ENCODE measurements around the gene FABP3. TPM values are rescaled to one million over a fixed set of nuclear protein-coding genes. Genes with fewer than 3 reads are reported as not detected.

The FABP3 gene
- total RNA-seq, 3 donors from 2014 or later (not counting 1 experiment from before 2014, with no cell fraction given) = not detected

- H3K36me3 ChIP-seq (ENCODE audit: control insufficient read depth, insufficient read depth, low read length) = peaks cover 2% of the 10 kb centered on the region
- H3K4me3 ChIP-seq (ENCODE audit: low read length) = no peak overlapping the region
- H3K27me3 ChIP-seq (ENCODE audit: control insufficient read depth, insufficient read depth, low read length) = no peaks in the 10 kb centered on the region
- H3K9me3 ChIP-seq (ENCODE audit: control insufficient read depth, insufficient read depth, low read length) = no peaks in the 10 kb centered on the region
- no peak overlapping the region for H3K27ac ChIP-seq (ENCODE audit: low read length)
- no peaks in the 10 kb centered on the region for H3K9me3 Mint-ChIP-seq
- H3K27ac Mint-ChIP-seq = peak overlapping the region in 1 of 2 donors; percentile 17
- H3K36me3 Mint-ChIP-seq = peaks cover 7% of the 10 kb centered on the region
- H3K4me3 Mint-ChIP-seq = no peak overlapping the region
- peak in 1 of 2 donors; percentile 38 for DNase-seq
- no peaks in the 10 kb centered on the region for H3K27me3 Mint-ChIP-seq (ENCODE audit: low read depth in 2 of 2)
- peaks cover 10 to 13% of the 10 kb centered on the region in 2 donors for H3K4me1 Mint-ChIP-seq
- intact Hi-C loops (cut with micrococcal nuclease) = loop anchor here (1.0 to 2.0 kb wide), 2 partner anchors 38 to 151 kb away; partner anchors contain the start of genes SNRNP40 and ZCCHC17
- no peaks in the 10 kb centered on the region for H3K4me1 ChIP-seq (ENCODE audit: control insufficient read depth, insufficient read depth, low read length)
- ATAC-seq = peak; percentile 44 to 62 (median 57)
- TF ChIP-seq, protein P1, sequence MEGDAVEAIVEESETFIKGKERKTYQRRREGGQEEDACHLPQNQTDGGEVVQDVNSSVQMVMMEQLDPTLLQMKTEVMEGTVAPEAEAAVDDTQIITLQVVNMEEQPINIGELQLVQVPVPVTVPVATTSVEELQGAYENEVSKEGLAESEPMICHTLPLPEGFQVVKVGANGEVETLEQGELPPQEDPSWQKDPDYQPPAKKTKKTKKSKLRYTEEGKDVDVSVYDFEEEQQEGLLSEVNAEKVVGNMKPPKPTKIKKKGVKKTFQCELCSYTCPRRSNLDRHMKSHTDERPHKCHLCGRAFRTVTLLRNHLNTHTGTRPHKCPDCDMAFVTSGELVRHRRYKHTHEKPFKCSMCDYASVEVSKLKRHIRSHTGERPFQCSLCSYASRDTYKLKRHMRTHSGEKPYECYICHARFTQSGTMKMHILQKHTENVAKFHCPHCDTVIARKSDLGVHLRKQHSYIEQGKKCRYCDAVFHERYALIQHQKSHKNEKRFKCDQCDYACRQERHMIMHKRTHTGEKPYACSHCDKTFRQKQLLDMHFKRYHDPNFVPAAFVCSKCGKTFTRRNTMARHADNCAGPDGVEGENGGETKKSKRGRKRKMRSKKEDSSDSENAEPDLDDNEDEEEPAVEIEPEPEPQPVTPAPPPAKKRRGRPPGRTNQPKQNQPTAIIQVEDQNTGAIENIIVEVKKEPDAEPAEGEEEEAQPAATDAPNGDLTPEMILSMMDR (IDR thresholded peaks at IDR 0.05) = peak; percentile 52
These were observed 37.9 kb downstream of the FABP3 start for GRCh38 chr1:31335007-31335406.

- DNase-seq (no peak), ATAC-seq (no peak)
- Histone ChIP-seq H3K36me3 (ENCODE audit: control insufficient read depth, insufficient read depth, low read length) (peaks cover 8% of the 10 kb centered on the region), H3K27me3 (ENCODE audit: control insufficient read depth, insufficient read depth, low read length) (no peaks in the 10 kb centered on the region), H3K4me1 (ENCODE audit: control insufficient read depth, insufficient read depth, low read length) (no peaks in the 10 kb centered on the region), H3K9me3 (ENCODE audit: control insufficient read depth, insufficient read depth, low read length) (no peaks in the 10 kb centered on the region), H3K27ac (ENCODE audit: low read length) (no peak overlapping the region), H3K4me3 (ENCODE audit: low read length) (no peak overlapping the region)
- WGBS (ENCODE audit: insufficient coverage) = 100% methylated on average over 3 of the region's 3 CpGs
- H3K36me3 Mint-ChIP-seq = no peaks in the 10 kb centered on the region
- no peak overlapping the region for H3K4me3 Mint-ChIP-seq
- H3K4me1 Mint-ChIP-seq = peaks cover 0 to 10% of the 10 kb centered on the region in 2 donors
- H3K27ac Mint-ChIP-seq = no peak overlapping the region
- no peaks in the 10 kb centered on the region for H3K27me3 Mint-ChIP-seq (ENCODE audit: low read depth in 2 of 2)
- H3K9me3 Mint-ChIP-seq = no peaks in the 10 kb centered on the region
- intact Hi-C loops (cut with micrococcal nuclease) = no loop called here
- TF ChIP-seq, protein P1 (IDR thresholded peaks at IDR 0.05) = no peak
These were observed 45.5 kb downstream of the FABP3 start for GRCh38 chr1:31327381-31327780.

- H3K27ac Mint-ChIP-seq = no peak overlapping the region
- H3K4me3 ChIP-seq (ENCODE audit: low read length) = no peak overlapping the region
- ATAC-seq = no peak
- H3K27ac ChIP-seq (ENCODE audit: low read length) = no peak overlapping the region
- TF ChIP-seq, protein P1 (IDR thresholded peaks at IDR 0.05) = no peak
- H3K4me1 Mint-ChIP-seq = peaks cover 0 to 10% of the 10 kb centered on the region in 2 donors
- no CpG with 5 or more reads among the region's 1 CpG for WGBS (ENCODE audit: insufficient coverage)
- intact Hi-C loops (cut with micrococcal nuclease) = no loop called here
- H3K27me3 Mint-ChIP-seq (ENCODE audit: low read depth in 2 of 2) = no peaks in the 10 kb centered on the region
- H3K27me3 ChIP-seq (ENCODE audit: control insufficient read depth, insufficient read depth, low read length) = no peaks in the 10 kb centered on the region
- no peaks in the 10 kb centered on the region for H3K9me3 Mint-ChIP-seq
- H3K4me3 Mint-ChIP-seq = no peak overlapping the region
- H3K36me3 ChIP-seq (ENCODE audit: control insufficient read depth, insufficient read depth, low read length) = peaks cover 9% of the 10 kb centered on the region
- H3K4me1 ChIP-seq (ENCODE audit: control insufficient read depth, insufficient read depth, low read length) = no peaks in the 10 kb centered on the region
- H3K36me3 Mint-ChIP-seq = no peaks in the 10 kb centered on the region
- DNase-seq = no peak
- no peaks in the 10 kb centered on the region for H3K9me3 ChIP-seq (ENCODE audit: control insufficient read depth, insufficient read depth, low read length)
These were observed 46.4 kb downstream of the FABP3 start for GRCh38 chr1:31326461-31326860.

- H3K36me3 Mint-ChIP-seq = no peaks in the 10 kb centered on the region
- Histone ChIP-seq H3K36me3 (ENCODE audit: control insufficient read depth, insufficient read depth, low read length) (peaks cover 20% of the 10 kb centered on the region), H3K4me1 (ENCODE audit: control insufficient read depth, insufficient read depth, low read length) (no peaks in the 10 kb centered on the region), H3K4me3 (ENCODE audit: low read length) (no peak overlapping the region), H3K27ac (ENCODE audit: low read length) (no peak overlapping the region), H3K27me3 (ENCODE audit: control insufficient read depth, insufficient read depth, low read length) (no peaks in the 10 kb centered on the region), H3K9me3 (ENCODE audit: control insufficient read depth, insufficient read depth, low read length) (no peaks in the 10 kb centered on the region)
- TF ChIP-seq, protein P1 (IDR thresholded peaks at IDR 0.05) = no peak
- H3K27ac Mint-ChIP-seq = no peak overlapping the region
- no peak overlapping the region for H3K4me3 Mint-ChIP-seq
- DNase-seq (no peak), ATAC-seq (no peak)
- H3K4me1 Mint-ChIP-seq = peaks cover 0 to 7% of the 10 kb centered on the region in 2 donors
- intact Hi-C loops (cut with micrococcal nuclease) = no loop called here
- no peaks in the 10 kb centered on the region for H3K9me3 Mint-ChIP-seq
- WGBS (ENCODE audit: insufficient coverage) = 99% methylated on average over 3 of the region's 3 CpGs
- no peaks in the 10 kb centered on the region for H3K27me3 Mint-ChIP-seq (ENCODE audit: low read depth in 2 of 2)
These were observed 47.9 kb downstream of the FABP3 start for GRCh38 chr1:31324992-31325391.

Data from natural killer cell (primary cell).